LNCaP clone FGC (cell line): ENCODE data around the gene BHLHE40.

Source experiments
- DNase-seq: peaks from one replicate; pipeline ENCODE4 v3.0.0-alpha.2; 2011; ENCODE audit warnings: low read depth
- H3K4me3 ChIP-seq: 2 replicates; pipeline ENCODE4 v1.5.1; 2011; ENCODE audit warnings: mild to moderate bottlenecking, low read depth, low read length, control low read depth
- CTCF ChIP-seq: IDR thresholded peaks from 2 replicates; pipeline ENCODE4 v1.5.1; 2012; ENCODE audit warnings: mild to moderate bottlenecking; ENCODE audit not compliant: control insufficient read depth, insufficient read depth; ENCODE audit errors: extremely low read depth

BHLHE40 gene

DNA sequence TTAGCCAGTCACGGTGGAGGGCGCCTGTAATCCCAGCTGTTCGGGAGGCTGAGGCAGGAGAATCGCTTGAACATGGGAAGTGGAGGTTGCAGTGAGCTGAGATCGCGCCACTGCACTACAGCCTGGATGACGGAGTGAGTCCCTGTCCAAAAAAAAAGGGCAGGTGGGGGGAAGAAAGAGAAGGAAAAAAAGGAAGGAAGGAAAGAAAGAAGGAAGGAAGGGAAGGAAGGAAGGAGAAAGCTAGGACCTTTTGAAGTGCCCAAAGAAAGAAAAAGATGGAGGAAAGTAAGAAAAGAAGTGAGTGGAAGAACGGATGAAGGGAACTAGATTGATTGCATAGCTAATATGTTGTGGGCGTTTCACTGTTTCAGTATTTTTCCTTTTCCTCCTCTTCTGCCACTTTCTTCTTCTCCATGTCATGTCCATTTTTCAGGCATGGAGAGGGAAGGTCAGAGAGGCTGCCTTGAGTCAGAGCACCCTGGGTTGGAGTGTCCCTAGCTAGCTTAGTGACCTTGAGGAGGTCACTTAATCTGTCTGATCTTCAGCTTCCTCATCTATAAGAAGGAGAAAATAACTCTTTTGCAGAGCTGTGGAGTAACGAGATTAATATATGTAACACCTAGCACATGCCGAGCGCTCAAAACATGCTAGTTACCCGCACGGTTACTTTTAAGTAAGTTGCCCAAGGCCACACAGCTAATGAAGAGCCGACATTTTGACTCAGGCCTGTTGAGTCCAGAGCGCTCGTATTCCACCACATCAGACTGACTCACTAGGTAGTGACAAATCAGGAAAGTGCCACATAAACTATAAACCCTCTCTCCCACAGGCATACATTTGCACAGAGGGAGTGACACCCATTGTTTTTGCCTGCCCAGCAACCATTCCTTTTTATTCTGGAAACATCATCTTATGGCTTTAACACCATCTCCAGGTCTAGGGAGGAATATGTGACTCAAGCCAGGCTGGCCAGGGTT, 42.2 kb downstream of the BHLHE40 start:
- no peak for TF ChIP-seq CTCF
- H3K4me3 ChIP-seq = no peak overlapping the region
- DNase-seq = no peak

GRCh38 chr3:5022187-5022965, 43.1 kb downstream of the BHLHE40 start:
- DNase-seq = no peak
- TF ChIP-seq CTCF = no peak
- H3K4me3 ChIP-seq = no peak overlapping the region

GRCh38 chr3:5022966-5023776, 43.9 kb downstream of the BHLHE40 start:
- no peak overlapping the region for H3K4me3 ChIP-seq
- DNase-seq = no peak

DNA sequence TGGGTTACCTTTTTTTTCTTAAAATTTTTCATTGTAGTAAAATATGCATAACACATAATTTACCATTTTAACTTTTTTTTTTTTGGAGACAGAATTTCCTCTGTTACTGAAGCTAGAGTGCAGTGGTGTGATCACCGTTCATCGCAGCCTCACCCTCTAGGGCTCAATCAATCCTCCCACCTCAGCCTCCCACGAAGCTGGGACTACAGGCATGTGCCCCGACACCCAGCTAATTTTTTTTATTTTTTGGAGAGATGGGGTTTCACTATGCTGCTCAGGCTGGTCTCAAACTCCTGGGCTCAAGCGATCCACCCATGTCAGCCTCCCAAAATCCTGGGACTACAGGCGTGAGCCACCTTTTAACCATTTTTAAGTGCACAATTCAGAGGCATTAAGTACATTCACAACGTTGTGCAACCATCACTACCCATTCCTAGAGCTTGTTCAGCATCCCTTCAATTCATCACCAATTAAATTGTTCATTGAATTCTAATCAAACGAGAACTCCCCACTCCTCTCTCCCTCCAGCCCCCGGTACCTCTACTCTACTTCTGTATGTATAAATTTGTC, 44.6 kb downstream of the BHLHE40 start:
- no peak for TF ChIP-seq CTCF
- H3K4me3 ChIP-seq = no peak overlapping the region
- DNase-seq = no peak

More at GRCh38 chr3:5022966-5023776, 43.9 kb downstream of the BHLHE40 start:
- TF ChIP-seq CTCF = no peak

- H3K4me3 ChIP-seq = no peak overlapping the region
- no peak for DNase-seq
- no peak for TF ChIP-seq CTCF
These were observed 46.8 kb downstream of the BHLHE40 start for GRCh38 chr3:5026046-5026362.

- TF ChIP-seq CTCF = no peak
- no peak for DNase-seq
- H3K4me3 ChIP-seq = no peak overlapping the region
These were observed 50.5 kb downstream of the BHLHE40 start for GRCh38 chr3:5029715-5030114.
